CD4-positive, CD25-positive, alpha-beta regulatory T cell (primary cell): ENCODE results near the gene SEMA5A. TPM values are rescaled to one million over a fixed set of nuclear protein-coding genes. Genes with fewer than 3 reads are reported as not detected.

ENCODE experiments used
- ATAC-seq, 2 donors: fragments of 150-1000 bp; cut with Tn5 transposase; one replicate each; pipeline ENCODE4 v1.10.0; 2021; ENCODE audit warnings: low read depth in 2 of 2, moderate number of reproducible peaks in 2 of 2, moderate library complexity in 1 of 2
- DNase-seq, 3 donors: peaks; one replicate each; pipeline versions ENCODE4 v3.0.0 to v3.0.0-alpha.2; 2012 to 2022; ENCODE audit warnings: mixed read lengths in 1 of 3
- H3K27ac ChIP-seq: one replicate; pipeline ENCODE4 v1.7.0; 2013; ENCODE audit warnings: mild to moderate bottlenecking, low read length; ENCODE audit not compliant: insufficient read depth, poor library complexity, severe bottlenecking
- H3K27me3 ChIP-seq: one replicate; pipeline ENCODE4 v1.7.0; 2013; ENCODE audit warnings: low read length; ENCODE audit not compliant: control insufficient read depth, insufficient read depth
- H3K36me3 ChIP-seq: one replicate; pipeline ENCODE4 v1.7.0; 2013; ENCODE audit warnings: mild to moderate bottlenecking, low read length, moderate library complexity; ENCODE audit not compliant: control insufficient read depth, insufficient read depth
- H3K4me1 ChIP-seq: 2 replicates; pipeline ENCODE4 v1.7.0; 2013; ENCODE audit warnings: mild to moderate bottlenecking, low read length; ENCODE audit not compliant: insufficient read depth, control insufficient read depth, poor library complexity, severe bottlenecking
- H3K4me3 ChIP-seq: one replicate; pipeline ENCODE4 v1.7.0; 2013; ENCODE audit warnings: low read depth, mild to moderate bottlenecking, low read length, moderate library complexity
- H3K9me3 ChIP-seq, 2 experiments: 1 replicate in 1 of 2; 2 replicates in 1 of 2; pipeline ENCODE4 v1.7.0; 2013; ENCODE audit warnings: low read length in 2 of 2, mild to moderate bottlenecking in 1 of 2, moderate library complexity in 1 of 2; ENCODE audit not compliant: control insufficient read depth in 2 of 2
- H3K27ac Mint-ChIP-seq, 3 donors: one replicate each; pipeline ENCODE4 v1.8.0; 2020 to 2022; ENCODE audit warnings: mild to moderate bottlenecking in 3 of 3, mixed read lengths in 3 of 3, moderate library complexity in 2 of 3
- H3K27me3 Mint-ChIP-seq: one replicate; pipeline ENCODE4 v1.8.0; 2022; ENCODE audit warnings: mild to moderate bottlenecking, mixed read lengths
- H3K36me3 Mint-ChIP-seq: one replicate; pipeline ENCODE4 v1.8.0; 2020; ENCODE audit warnings: mixed read lengths
- H3K4me1 Mint-ChIP-seq, 4 donors: one replicate each; pipeline ENCODE4 v1.8.0; 2020 to 2022; ENCODE audit warnings: mixed read lengths in 4 of 4, mild to moderate bottlenecking in 1 of 4
- H3K4me3 Mint-ChIP-seq, 4 donors: one replicate each; pipeline ENCODE4 v1.8.0; 2020 to 2022; ENCODE audit warnings: mild to moderate bottlenecking in 4 of 4, mixed read lengths in 4 of 4, moderate library complexity in 3 of 4
- H3K9me3 Mint-ChIP-seq, 7 donors: one replicate each; pipeline ENCODE4 v1.8.0; 2020 to 2022; ENCODE audit warnings: mixed read lengths in 7 of 7, mild to moderate bottlenecking in 3 of 7, moderate library complexity in 2 of 7
- polyA plus RNA-seq, 4 donors: library from polyadenylated mRNA; unstranded; fragments of 300-500 nt; fragmentation: Illumina TruSeq; gene quantifications; one replicate each; pipeline ENCODE4 v1.2.3, GENCODE V29; 2021
- total RNA-seq: library from RNA; stranded (reverse); gene quantifications from one replicate; pipeline ENCODE4 v1.2.3, GENCODE V29; 2022

SEMA5A gene
- total and polyA plus RNA-seq, 5 donors from 2014 or later = 0.22 to 2.8 (median 0.31) TPM; not detected in 2

DNA sequence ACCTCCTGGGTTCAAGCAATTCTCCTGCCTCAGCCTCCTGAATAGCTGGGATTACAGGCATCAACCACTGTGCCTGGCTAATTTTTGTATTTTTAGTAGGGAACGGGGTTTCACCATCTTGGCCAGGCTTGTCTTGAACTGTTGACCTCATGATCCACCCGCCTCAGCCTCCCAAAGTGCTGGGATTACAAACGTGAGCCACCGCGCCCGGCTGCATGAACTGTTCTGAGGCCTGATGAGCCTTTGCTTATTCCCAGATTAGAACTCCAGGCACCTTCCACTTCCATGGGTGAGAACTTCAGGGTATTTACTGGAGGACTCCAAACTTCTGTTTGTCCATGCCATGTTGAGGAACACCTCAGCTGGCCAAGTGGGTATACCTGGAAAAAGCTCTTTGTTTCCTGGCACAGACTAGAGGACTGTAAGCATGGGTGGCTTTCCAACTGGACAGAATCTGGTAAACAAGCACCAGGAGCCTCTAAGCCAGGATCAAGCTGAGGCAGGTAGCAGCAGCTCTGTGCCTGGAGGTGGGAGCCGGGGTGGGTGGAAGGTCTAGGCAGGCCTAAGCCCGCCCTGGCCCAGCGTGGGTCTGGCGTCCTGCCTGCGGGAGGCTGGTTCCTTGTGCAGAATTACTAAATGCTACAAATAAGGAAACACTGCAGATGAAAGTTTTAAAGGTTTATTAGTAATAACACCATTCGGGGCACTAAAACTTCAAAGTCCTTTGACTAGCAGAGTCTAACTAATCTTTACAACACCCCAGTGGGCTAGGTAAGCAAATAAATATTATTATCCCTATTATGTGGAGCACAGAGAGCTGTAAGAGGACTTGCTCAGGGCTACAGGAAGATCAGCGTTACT is 78.4 kb downstream of the SEMA5A start:
- Histone ChIP-seq H3K4me1 (no peaks in the 10 kb centered on the region), H3K36me3 (no peaks in the 10 kb centered on the region), H3K4me3 (no peak overlapping the region), H3K27ac (no peak overlapping the region), H3K27me3 (no peaks in the 10 kb centered on the region), H3K9me3 (no peaks in the 10 kb centered on the region)
- Mint-ChIP-seq H3K27me3 (no peaks in the 10 kb centered on the region), H3K4me1 (no peaks in the 10 kb centered on the region), H3K9me3 (peaks cover 0 to 4% (median 0%) of the 10 kb centered on the region in 7 donors), H3K36me3 (no peaks in the 10 kb centered on the region), H3K4me3 (no peak overlapping the region), H3K27ac (no peak overlapping the region)
- no peak for ATAC-seq
- no peak for DNase-seq

DNA sequence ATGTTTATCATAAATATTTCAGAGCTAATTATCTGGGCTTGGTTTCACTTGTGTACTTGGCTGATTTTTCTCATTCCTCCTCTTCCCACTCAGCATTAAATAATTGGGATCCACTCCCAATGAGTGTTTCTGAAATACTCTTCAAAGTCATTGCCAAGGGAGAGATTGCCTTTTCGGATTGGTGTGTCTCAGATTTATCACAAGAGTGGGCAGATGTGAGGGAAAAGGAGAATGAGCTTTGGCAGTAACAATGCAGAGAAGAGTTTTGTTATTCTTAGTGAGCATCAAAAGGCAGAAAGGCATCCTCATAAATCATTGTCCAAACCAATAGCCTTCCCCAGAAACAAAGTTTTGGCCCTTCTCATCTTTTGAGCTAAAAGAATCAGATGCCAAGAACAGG is 79.2 kb downstream of the SEMA5A start:
- Histone ChIP-seq H3K4me3 (no peak overlapping the region), H3K27ac (no peak overlapping the region), H3K36me3 (no peaks in the 10 kb centered on the region), H3K4me1 (no peaks in the 10 kb centered on the region), H3K27me3 (no peaks in the 10 kb centered on the region), H3K9me3 (no peaks in the 10 kb centered on the region)
- H3K4me1 Mint-ChIP-seq = no peaks in the 10 kb centered on the region
- H3K4me3 Mint-ChIP-seq = no peak overlapping the region
- no peaks in the 10 kb centered on the region for H3K27me3 Mint-ChIP-seq
- H3K27ac Mint-ChIP-seq = no peak overlapping the region
- no peaks in the 10 kb centered on the region for H3K36me3 Mint-ChIP-seq
- peaks cover 0 to 3% (median 0%) of the 10 kb centered on the region in 7 donors for H3K9me3 Mint-ChIP-seq
- DNase-seq (no peak), ATAC-seq (no peak)

DNA sequence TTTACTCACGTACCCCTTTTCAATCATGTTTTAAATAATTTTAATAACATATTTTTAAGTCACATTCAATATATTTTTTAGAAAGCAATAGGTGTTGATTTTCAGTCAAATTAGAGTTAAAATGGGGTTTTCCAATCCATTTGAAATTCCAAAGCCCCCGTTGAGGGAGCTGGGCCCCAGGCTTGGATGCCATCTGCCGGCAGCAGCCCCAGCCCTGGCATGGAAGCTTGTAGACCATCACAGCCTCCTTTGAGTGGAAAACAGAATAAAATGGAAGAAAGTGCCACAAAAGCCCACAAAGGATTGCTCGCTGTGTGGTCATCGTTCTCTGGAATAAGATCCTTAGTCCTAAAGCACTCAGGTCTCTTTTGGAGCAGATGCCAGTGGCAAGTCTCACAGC is 81.4 kb downstream of the SEMA5A start:
- no peaks in the 10 kb centered on the region for H3K27me3 Mint-ChIP-seq
- H3K27ac Mint-ChIP-seq = no peak overlapping the region
- Histone ChIP-seq H3K4me3 (no peak overlapping the region), H3K27me3 (no peaks in the 10 kb centered on the region), H3K27ac (no peak overlapping the region), H3K4me1 (no peaks in the 10 kb centered on the region), H3K36me3 (no peaks in the 10 kb centered on the region), H3K9me3 (no peaks in the 10 kb centered on the region)
- H3K36me3 Mint-ChIP-seq = no peaks in the 10 kb centered on the region
- no peaks in the 10 kb centered on the region for H3K4me1 Mint-ChIP-seq
- H3K4me3 Mint-ChIP-seq = no peak overlapping the region
- peaks cover 0 to 4% (median 0%) of the 10 kb centered on the region in 7 donors for H3K9me3 Mint-ChIP-seq
- ATAC-seq = no peak
- DNase-seq = no peak

DNA sequence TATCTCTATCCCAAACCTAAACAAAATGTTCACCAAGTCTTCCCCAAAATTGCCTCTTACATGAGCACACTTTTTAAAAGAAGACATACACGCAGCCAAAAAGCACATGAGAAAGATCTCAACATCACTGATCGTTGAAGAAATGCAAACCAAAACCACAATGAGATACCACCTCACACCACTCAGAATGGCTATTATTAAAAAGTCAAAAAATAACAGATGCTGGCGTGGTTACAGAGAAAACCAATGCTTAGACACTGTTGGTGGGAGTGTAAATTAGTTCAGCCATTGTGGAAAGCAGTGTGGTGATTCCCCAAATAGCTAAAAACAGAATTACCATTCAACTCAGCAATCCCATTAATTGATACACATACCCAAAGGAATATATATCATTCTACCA is 83.8 kb downstream of the SEMA5A start:
- ATAC-seq (no peak), DNase-seq (no peak)
- no peaks in the 10 kb centered on the region for H3K36me3 Mint-ChIP-seq
- Histone ChIP-seq H3K9me3 (no peaks in the 10 kb centered on the region), H3K36me3 (no peaks in the 10 kb centered on the region), H3K4me3 (no peak overlapping the region), H3K4me1 (no peaks in the 10 kb centered on the region), H3K27ac (no peak overlapping the region), H3K27me3 (no peaks in the 10 kb centered on the region)
- H3K27ac Mint-ChIP-seq = no peak overlapping the region
- peaks cover 0 to 4% (median 3%) of the 10 kb centered on the region in 7 donors for H3K9me3 Mint-ChIP-seq
- no peaks in the 10 kb centered on the region for H3K4me1 Mint-ChIP-seq
- H3K27me3 Mint-ChIP-seq = no peaks in the 10 kb centered on the region
- H3K4me3 Mint-ChIP-seq = no peak overlapping the region

DNA sequence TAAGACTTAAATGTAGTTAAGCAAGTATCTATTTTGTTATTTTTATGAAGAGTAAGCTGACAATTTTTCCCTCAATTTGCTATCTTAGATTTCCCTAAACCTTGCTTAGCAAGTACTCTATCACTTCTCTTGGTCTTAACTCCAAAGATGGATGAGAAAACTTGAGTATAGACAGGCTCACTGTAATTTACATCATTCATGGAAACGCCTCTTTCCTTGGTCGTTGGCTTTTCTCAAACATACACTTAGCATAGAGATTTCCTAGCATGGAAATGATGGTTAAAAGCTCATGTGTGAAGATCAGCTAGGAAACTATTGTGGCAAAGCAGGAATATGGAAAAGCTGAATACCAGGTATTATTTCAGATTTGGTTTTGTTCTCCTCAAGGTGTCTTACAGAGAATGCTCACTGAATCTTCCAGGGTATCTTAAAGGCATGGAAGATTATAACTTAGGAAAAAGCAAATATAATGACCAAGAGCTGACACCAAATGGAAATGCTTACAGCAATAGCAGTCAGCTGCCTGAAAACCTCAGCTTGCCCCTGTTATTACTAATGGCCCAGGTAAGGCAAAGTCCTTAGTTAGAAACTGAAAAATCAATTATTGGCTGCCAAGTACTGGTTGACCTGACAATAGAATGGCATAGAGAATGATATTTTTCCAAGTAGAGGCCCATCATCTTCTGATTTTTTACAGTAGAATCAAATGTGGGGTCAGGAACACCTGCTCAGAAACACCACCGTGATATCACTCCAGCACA is 84.8 kb downstream of the SEMA5A start:
- Mint-ChIP-seq H3K27ac (no peak overlapping the region), H3K4me1 (no peaks in the 10 kb centered on the region), H3K36me3 (no peaks in the 10 kb centered on the region), H3K4me3 (no peak overlapping the region), H3K9me3 (peaks cover 0 to 5% (median 3%) of the 10 kb centered on the region in 7 donors), H3K27me3 (no peaks in the 10 kb centered on the region)
- no peaks in the 10 kb centered on the region for H3K36me3 ChIP-seq
- no peak overlapping the region for H3K27ac ChIP-seq
- H3K9me3 ChIP-seq = no peaks in the 10 kb centered on the region
- H3K4me1 ChIP-seq = no peaks in the 10 kb centered on the region
- DNase-seq (no peak), ATAC-seq (no peak)
- H3K27me3 ChIP-seq = no peaks in the 10 kb centered on the region
- no peak overlapping the region for H3K4me3 ChIP-seq

DNA sequence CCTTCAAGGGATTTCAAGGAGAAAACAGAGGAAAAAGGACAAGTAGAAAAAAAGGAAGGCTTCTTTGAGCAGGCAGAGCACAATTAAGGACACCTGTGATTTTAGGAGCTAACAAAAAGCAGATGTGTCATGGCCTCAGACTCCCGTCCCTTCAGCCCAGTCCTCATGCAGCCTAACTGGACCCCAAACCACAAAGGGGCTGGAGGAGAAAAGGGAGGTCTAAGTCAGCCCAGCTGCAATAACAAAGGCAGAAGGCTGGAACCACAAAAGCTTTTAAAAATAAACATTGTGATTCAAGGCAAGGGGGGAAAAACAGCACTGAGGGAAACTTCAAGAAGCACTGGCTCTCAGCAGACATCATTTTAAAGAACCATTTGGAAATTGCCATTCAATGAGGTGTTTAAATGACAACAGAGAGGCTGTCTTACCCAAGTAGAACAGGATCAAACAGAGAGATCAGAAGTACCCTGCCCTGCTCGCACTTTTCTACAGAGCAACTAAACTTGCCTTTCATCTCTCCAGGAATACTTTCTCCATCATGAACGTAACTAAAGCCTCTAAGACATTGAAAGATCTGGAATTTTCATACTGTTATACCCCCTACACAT is 89.3 kb downstream of the SEMA5A start:
- H3K4me3 ChIP-seq = no peak overlapping the region
- Mint-ChIP-seq H3K4me3 (no peak overlapping the region), H3K9me3 (peaks cover 0 to 7% (median 4%) of the 10 kb centered on the region in 7 donors), H3K27ac (no peak overlapping the region), H3K36me3 (no peaks in the 10 kb centered on the region), H3K27me3 (no peaks in the 10 kb centered on the region), H3K4me1 (no peaks in the 10 kb centered on the region)
- DNase-seq (no peak), ATAC-seq (no peak)
- no peaks in the 10 kb centered on the region for H3K36me3 ChIP-seq
- H3K27ac ChIP-seq = no peak overlapping the region
- no peaks in the 10 kb centered on the region for H3K4me1 ChIP-seq
- no peaks in the 10 kb centered on the region for H3K27me3 ChIP-seq
- H3K9me3 ChIP-seq = peaks cover 0 to 3% of the 10 kb centered on the region in 2 experiments

DNA sequence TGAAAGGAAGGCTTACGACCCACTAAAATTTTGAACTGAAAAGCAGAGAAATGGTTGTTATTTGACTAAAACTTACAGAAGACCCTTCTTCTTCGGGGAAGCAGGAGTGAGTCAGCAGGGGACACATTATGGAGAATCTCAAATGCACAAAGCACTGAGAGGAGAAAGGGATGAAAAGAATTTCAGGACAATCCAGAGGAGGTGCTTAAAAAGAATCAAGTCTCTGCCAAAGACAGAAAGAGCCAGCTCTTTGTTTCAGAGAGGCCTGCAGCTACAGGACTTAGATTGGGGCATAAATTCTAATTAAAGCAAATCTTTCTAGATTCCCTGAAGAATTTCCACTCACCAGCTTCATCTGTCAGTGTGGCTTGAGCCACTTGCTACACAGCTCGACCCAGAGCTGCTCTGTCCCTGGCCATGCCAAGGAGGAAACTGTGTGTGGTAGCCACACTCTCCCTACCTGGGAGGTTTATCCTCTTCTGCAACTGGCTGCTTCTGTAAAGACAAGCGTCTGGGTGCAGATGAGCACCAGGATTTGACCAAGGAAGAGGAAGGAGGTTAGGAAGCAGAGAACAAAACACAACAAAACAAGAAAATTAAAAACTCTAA is 89.9 kb downstream of the SEMA5A start:
- H3K27me3 ChIP-seq = no peaks in the 10 kb centered on the region
- H3K4me1 ChIP-seq = no peaks in the 10 kb centered on the region
- H3K36me3 Mint-ChIP-seq = no peaks in the 10 kb centered on the region
- DNase-seq = no peak
- peaks cover 0 to 8% (median 5%) of the 10 kb centered on the region in 7 donors for H3K9me3 Mint-ChIP-seq
- H3K9me3 ChIP-seq = peaks cover 0 to 3% of the 10 kb centered on the region in 2 experiments
- no peak overlapping the region for H3K27ac Mint-ChIP-seq
- no peaks in the 10 kb centered on the region for H3K36me3 ChIP-seq
- H3K4me1 Mint-ChIP-seq = no peaks in the 10 kb centered on the region
- ATAC-seq = no peak
- H3K4me3 ChIP-seq = no peak overlapping the region
- no peaks in the 10 kb centered on the region for H3K27me3 Mint-ChIP-seq
- no peak overlapping the region for H3K4me3 Mint-ChIP-seq
- no peak overlapping the region for H3K27ac ChIP-seq
